Measurements from ENCODE around the gene ZNF638.
A peak's percentile ranks its signal among the peaks of the same experiment; 100 is the strongest.

ZNF638 gene

DNA sequence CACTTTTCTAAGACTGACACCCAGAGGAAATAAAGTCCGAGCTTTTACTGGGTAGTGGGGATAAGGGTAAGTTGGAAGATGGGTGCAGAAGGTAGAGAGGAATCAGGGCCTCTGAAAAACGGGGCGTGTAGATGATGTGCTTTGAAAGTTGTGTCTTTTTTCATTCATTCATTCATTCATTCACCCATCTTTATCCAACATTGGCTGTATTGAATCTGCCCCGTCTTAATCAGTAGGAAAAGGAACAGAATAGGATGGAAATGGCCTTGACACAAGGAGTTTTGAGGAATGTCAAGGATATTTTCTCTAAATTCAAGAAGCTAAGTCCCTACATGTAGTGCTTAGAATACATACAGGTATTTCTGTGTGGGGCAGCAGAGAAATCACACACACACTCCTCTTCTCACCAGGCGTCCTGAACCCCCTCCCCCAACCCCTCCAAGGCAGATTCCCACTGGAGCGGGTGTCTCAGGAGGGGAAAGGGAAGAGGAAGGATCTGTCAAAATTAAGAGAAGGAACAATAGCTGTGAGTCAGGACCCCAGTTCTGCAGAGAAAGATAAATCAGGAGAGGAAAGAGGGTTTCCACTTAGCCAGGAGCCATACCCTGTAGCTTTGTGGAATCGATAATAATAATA is 135.7 kb downstream of the ZNF638 start:
- H3K4me3 ChIP-seq (ENCODE audit: low read depth, low read length): peak overlapping the region; percentile 53

DNA sequence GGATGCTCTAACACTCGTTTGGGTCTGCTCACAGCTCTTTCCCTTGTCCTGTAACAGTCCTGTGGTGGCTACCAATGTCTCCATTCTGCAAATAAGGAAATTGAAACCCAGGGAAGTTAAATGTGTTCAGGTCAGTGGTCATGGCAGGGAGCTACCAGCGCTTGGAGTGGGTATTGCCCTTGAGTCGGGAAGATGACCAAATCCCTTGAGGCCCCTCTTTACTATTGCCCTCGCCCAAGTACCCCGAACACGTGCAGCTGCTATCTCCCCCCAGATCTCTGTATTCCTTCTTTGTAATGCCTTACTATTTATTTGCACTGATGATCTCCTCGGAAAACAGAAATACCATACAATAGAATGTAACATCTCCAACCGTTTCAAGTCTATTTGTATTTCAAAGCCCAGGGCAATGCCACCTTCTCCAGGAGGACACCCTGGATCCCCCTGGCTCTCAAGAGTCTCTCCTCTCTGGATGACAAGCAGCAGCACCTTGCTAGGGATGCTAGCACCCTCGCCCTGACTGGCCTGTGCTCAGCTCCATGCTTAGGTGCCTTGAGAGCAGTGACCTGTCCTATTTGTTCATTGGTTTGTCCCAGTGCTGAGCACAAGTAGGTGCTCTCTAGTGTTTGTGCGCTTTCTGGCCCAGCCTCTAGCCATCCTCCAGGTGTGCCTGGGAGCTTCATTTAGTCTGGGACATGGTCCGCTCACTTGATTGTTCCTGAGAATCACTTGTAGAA is 136.9 kb downstream of the ZNF638 start:
- H3K4me3 ChIP-seq (ENCODE audit: low read depth, low read length): no peak overlapping the region

DNA sequence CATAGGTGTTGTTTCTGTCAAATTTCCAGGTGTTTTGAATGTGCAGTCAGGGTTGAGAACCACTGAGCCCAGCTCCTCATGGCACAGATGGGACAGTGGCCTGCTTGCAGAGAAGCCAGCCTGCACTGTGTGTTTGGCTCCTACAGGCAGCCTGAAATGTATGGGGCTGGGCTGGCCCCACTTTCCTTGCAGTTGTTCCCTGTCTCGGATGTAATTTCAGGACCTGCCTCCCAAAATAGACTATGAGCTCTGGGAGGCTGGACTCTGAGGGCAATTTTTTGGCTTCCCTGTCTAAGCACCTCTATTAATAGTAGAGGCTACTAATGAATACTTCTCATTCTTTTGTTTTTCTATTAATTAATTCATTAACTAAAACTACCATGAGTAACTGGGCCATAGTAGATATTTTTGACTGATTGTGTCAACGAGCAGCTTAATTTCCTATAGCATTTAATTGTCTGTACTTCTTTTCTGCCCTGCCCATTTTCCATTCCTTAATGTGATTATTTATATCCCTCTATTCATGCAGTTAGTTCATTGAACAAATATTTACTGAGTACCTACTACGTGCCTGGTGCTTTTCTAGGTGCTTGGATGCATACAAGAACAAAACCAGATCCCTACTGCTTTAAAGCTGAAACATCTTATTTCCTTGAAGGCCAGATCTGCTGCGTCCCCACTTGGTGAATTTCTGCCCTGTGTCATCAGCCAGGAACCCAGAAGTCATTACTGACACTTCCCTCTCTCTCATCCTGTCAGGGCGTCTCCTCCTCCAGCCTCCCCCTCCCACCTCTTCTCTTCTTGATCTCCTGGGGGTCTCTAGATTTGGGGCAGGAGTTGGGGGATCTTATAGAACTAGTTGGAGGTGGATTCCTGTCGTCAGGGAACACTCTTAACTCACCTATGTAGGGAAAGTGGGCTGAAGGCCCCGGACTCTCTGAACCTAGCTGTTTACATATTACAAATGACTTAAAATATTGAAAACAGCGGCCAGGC is 138.1 kb downstream of the ZNF638 start:
- no peak overlapping the region for H3K4me3 ChIP-seq (ENCODE audit: low read depth, low read length)

DNA sequence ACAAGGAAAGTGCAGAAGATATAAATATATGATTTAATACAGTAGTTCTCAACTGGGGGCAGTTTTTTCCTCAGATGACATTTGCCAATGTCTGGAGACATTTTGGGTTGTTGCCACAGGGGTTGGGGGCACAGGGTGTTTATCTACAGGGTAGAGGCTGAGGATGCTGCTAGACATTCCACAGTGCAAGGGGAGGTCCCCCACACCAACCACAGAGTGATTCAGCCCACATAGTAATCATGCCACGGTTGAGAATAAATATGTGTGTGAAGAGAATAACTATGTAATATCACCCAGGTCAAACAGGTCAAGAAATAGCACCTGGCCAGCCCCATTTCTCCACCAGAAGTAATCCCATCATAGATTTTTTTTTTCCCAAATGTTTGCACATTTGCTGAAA is 139.7 kb downstream of the ZNF638 start:
- H3K4me3 ChIP-seq (ENCODE audit: low read depth, low read length): no peak overlapping the region

DNA sequence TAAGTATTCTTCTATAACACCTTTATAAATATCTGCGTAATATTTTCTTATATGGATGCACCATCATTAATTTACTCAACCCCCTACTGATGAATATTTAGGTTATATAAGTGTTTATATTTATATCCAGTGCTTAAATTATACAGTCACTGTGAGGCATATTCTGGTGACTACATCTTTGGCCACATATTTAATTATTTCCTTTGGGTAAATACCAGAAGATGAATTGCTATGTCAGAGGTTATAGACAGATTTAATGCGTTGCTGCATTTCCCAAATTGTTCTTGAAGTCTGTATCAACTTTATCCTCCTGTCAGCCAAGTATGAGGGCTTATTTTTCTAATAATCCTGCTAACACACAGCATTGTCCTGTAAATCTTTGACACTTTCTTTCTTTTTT is 140.4 kb downstream of the ZNF638 start:
- H3K4me3 ChIP-seq (ENCODE audit: low read depth, low read length): no peak overlapping the region

DNA sequence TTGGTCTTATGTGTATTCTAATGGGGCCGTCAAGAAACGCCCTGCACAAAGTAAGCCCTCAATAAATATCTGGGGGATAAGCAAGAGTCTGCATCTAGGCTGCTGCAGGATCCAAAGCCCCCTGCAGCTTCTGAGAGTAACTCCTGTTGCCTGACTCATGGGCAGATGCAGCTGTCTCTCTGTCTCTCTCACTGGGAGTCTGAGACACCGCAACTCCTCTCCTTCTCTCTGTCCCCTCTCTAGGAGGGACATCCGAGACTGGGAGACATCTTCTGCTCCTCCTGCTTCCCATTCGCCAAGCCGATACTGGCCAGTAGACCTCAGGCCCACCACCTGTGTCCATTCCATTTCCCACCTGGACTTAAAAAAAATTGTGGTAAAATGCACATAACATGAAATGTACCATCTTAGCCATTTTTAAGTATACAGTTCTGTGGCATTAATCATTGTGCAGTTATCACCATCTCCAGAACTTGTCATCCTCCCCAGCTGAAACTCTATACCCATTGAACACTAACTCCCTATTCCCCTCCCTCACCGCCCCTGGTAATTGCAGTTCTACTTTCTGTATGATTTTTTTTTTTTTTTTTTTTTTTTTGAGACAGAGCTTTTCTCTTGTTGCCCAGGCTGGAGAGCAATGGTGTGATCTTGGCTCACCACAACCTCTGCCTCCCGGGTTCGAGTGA is 141.9 kb downstream of the ZNF638 start:
- H3K4me3 ChIP-seq (ENCODE audit: low read depth, low read length): no peak overlapping the region

DNA sequence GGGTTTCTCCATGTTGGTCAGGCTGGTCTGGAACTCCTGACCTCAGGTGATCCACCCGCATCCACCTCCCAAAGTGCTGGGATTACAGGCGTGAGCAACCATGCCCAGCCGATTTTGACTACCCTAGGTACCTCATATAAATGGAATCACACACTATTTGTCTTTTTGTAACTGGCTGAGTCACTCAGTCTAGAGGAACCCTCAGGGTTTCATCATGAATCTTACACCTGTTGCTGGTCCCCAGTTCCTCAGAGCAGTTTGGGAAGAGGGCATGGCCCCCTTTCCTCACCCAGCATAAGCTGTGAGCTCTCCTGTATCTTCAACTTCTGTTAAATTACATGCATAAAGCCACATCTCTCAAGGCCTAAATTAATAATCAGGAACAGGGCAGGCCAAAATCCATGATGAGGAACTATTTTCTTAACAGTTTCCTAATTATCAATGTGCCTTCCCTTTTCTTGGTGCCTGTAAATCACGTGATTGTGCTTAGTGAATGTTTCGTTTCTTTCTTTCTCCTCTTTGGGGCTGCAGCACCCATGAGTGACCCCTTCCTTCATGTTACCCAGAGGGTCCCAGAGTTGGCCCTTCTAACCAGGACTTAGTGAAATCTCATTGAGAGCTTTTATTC is 142.6 kb downstream of the ZNF638 start:
- no peak overlapping the region for H3K4me3 ChIP-seq (ENCODE audit: low read depth, low read length)

DNA sequence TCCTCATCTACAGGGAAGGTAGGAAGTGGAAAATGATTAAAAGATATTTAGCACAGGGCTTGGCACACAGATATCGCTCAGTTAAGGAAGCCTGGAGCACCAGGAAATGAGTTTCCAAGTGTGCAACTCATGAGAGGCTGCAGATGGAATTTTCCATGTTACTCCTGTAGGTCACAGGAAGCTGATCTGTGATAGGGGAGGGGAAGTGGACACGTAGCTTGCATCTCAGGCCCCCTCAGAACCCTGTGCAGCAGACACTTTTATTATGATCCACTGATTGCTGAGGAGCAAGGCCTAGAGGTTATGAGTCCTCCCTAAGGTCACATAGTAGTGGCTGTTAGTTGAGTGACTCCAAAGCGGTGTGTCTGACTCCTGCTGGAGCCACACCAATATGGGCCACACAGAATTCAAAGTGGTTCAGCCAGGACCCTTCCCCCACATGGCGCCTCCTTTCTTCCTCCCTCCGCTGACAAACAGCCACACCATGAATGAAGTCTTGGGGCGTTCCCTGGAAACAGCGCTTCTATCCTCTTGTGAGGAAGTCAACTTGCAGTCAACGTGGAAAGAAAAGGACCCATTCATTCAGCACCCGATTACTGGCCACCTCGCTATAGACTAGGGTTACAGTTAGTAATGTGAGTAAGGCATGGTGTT is 143.3 kb downstream of the ZNF638 start:
- no peak overlapping the region for H3K4me3 ChIP-seq (ENCODE audit: low read depth, low read length)

DNA sequence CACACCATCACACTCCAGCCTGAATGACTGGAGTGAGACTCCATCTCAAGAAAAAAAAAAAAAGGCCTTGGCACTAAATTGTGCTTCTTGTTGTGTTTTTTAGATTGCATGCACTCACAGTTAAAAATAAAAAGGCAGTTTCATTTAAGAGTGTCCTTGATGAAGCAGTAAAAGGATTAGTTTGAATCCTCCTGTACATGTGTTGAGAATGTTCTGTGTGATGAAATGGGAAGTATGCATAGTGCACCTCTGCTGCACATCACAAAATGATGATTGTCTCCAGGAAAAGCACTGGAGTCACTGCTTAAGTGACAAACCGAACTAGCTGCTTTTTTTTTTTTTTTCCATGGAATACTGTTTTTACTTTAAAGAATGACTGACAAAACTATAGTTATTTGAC is 144.9 kb downstream of the ZNF638 start:
- H3K4me3 ChIP-seq (ENCODE audit: low read depth, low read length): no peak overlapping the region

DNA sequence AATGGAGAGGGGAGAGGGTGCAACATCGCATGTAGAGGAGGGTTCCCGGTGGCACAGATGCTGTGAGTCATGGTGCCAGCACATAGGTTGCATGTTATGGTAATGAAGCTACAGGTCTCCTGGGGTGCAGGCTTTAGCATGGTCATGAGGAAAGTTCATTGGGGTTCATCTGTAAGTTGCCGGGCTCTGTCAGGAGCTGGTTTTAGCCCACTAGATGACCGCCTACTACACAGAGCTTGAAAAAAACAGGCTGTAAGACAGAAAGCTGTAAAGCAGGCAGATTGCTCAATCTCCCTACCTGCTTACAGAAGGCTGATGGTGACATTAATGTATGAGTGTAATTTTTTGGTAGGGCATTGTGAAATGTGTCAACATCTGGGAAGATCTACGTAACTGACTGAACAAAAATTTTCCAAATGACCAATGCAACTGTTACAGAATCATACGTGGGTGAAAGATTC is 145.7 kb downstream of the ZNF638 start:
- no peak overlapping the region for H3K4me3 ChIP-seq (ENCODE audit: low read depth, low read length)

DNA sequence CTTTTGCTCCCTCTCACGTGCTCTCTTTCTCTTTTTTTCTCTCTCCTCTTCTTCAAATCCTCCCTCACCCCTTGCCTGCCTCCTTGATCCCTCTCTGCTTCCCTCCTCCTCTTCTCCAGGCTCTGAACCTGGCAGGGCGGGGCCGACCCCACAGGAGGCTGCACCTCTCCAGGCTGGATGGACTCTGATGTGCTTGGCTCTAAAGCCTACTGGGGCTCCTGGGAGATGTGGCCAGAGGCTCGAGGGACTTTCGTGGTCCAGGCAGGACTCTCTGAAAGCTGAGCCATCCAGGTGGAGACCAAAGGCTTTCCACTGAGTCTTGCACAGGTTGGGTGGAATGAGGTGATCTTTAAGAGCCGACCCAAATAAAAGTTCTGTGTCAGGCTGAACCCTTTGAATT is 147.2 kb downstream of the ZNF638 start:
- no peak overlapping the region for H3K4me3 ChIP-seq (ENCODE audit: low read depth, low read length)

DNA sequence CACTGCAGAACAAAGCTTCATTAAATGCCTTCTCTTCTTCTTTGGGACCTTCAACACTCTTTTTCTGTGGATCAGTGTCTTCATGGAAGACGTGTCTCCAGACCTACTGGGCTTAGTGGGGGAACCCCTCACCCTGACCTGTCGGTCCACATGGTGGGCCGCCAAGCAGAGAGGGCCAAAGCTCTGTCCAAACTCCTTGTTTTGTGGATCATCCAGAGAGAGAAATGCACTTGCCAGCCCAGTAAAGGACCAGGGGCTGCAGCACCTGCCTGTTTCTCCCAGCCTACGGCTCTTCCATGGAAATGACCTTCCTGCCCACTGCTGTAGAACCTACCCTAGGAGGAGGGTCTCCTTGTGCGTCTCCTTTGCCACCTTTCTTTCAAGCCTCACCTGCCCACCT is 147.7 kb downstream of the ZNF638 start:
- no peak overlapping the region for H3K4me3 ChIP-seq (ENCODE audit: low read depth, low read length)

DNA sequence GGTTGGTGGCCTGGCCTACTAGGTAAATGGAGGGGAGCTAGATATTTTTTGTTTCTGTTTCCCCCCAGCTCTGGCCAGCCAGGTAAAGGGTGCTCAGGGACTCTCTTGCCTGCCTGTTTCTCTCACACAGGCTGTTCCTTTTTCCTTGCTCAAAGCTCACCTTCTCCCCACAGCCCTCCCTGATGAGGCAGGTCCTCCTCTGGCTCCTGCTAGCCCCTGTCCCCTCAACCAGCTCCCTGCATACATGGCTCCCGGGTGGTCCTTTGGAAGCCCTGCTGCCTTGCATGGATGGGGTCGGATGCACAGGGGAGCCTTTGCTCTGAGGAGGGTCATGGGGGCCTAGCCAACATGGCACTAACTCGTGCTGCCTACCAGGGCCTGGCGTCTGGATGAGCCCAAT is 149.5 kb downstream of the ZNF638 start:
- H3K4me3 ChIP-seq (ENCODE audit: low read depth, low read length): no peak overlapping the region

DNA sequence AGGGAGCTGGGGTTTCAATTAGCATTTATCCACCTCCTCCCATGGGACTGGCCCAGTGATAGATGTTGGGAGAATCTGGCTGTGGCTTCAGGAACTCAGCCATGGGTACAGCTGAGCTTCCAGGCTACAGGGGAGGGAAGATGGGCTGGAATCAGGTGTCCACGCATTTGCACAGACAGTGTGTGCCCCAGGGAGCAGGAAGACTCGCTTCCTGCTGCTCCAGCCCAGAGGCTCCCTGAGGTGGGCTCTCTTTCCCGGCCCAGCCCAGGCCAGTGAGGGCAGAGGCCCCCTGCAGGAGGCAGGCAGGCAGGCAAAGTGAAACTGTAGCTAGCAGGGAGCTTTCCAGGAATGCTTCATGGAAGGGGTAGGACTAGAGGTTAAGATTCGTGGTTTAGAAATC is 150.5 kb downstream of the ZNF638 start:
- no peak overlapping the region for H3K4me3 ChIP-seq (ENCODE audit: low read depth, low read length)

DNA sequence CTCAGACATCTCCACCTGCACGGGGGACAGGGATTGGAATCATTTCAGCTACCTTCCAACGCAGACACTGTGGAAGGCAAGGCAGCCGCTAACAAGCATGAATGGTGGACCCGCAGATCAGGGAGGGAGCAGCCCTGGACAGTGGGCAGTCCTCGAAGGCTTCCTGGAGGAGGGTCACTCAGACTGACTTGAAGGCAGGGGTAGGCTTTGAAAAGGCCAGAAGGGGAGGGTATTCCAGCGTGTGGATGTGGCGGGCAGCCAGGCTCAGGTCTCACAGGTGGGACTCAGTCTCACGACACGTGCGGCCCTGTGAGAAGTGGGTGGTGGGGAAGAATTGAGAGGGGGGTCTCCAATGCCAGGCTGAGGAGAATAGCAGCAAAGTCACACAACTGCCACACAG is 151.7 kb downstream of the ZNF638 start:
- no peak overlapping the region for H3K4me3 ChIP-seq (ENCODE audit: low read depth, low read length)

DNA sequence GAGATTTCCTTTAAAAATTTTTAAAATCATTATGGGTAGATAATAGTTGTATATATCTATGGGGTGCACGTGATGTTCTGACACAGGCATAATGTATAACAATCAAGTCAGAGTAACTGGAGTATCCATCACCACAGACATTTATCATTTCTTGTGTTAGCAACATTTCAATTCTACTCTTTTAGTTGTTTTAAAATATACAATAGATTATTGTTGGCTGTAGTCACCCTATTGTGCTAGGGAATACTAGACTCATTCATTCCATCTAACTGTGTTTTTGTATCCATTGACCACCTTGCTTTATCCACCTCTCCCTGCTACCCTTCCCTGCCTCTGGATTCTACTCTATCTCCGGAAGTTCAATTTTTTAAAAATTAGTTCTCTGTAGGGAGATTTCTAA is 152.8 kb downstream of the ZNF638 start:
- H3K4me3 ChIP-seq (ENCODE audit: low read depth, low read length): no peak overlapping the region
